ENCODE measurements around the gene ABCF1. TPM values are rescaled to one million over a fixed set of nuclear protein-coding genes. Genes with fewer than 3 reads are reported as not detected.

Gene ABCF1
- total and polyA plus RNA-seq, 9 of the 15 experiments (the other 6 are each of a cell fraction or from before 2014, with no cell fraction given), result 41.6 to 193 (median 102) TPM

DNA sequence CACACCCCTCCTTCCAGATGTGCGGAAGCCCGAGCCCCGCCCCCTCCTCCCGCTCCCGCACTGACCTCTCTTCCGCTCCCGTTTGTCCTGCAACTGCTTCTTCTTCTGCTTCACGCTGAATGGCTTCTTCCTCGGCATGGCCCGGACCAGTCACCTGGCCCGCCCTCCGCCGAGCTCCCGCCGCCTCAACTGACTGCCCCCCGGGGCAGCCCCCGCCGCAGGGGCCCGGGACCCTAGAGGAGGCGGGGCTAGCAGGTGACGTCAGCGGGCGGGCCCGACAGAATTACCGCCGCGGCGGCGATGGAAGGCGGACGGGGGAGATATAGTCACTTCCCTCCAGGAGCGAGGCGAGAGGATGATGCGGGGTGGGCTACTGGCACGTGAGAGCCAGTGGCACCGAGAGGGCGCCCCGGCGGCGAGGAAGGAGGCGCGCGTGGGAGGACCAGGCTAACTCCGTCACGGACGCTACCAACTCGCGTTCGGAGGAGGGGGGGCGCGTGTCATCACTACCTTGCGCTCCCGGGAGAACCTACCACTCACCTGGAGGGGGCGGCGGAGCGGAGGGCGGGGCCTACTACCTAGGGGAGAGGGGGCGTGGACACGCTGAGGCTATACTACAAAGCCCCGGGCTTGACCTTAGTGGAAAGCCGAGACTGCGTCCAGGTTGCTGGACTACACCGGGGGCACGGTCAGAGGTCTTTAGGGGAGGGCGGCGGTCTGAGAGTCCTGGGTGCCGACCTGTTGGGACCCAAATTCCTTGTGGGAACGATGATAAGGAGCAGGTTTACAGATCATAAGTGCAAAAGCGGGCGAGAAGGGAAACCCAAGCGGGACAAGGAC, 15.0 kb upstream of the ABCF1 start, which contains the start of gene GNL1 (continued):
- TF ChIP-seq, protein P1, sequence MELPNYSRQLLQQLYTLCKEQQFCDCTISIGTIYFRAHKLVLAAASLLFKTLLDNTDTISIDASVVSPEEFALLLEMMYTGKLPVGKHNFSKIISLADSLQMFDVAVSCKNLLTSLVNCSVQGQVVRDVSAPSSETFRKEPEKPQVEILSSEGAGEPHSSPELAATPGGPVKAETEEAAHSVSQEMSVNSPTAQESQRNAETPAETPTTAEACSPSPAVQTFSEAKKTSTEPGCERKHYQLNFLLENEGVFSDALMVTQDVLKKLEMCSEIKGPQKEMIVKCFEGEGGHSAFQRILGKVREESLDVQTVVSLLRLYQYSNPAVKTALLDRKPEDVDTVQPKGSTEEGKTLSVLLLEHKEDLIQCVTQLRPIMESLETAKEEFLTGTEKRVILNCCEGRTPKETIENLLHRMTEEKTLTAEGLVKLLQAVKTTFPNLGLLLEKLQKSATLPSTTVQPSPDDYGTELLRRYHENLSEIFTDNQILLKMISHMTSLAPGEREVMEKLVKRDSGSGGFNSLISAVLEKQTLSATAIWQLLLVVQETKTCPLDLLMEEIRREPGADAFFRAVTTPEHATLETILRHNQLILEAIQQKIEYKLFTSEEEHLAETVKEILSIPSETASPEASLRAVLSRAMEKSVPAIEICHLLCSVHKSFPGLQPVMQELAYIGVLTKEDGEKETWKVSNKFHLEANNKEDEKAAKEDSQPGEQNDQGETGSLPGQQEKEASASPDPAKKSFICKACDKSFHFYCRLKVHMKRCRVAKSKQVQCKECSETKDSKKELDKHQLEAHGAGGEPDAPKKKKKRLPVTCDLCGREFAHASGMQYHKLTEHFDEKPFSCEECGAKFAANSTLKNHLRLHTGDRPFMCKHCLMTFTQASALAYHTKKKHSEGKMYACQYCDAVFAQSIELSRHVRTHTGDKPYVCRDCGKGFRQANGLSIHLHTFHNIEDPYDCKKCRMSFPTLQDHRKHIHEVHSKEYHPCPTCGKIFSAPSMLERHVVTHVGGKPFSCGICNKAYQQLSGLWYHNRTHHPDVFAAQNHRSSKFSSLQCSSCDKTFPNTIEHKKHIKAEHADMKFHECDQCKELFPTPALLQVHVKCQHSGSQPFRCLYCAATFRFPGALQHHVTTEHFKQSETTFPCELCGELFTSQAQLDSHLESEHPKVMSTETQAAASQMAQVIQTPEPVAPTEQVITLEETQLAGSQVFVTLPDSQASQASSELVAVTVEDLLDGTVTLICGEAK (IDR thresholded peaks at IDR 0.05), result no peak
- TF ChIP-seq, protein P1 (CRISPR knock-in tag; IDR thresholded peaks at IDR 0.05), result peak; percentile 39; the same call in 1 of the 2 replicates
- TF ChIP-seq POLR2AphosphoS2 (IDR thresholded peaks at IDR 0.05; ENCODE audit: low read length) (peak; percentile 77; the same call in 1 of the 2 replicates), KLF10 (CRISPR knock-in tag; IDR thresholded peaks at IDR 0.05) (no peak), RCOR1 (IDR thresholded peaks at IDR 0.05; ENCODE audit: borderline replicate concordance in 1 of 2, low read depth in 2 of 2, low read length in 2 of 2) (peak in 1 of 2 experiments; percentile 73; a peak in 2 of 4 replicates), ZNF589 (CRISPR knock-in tag; IDR thresholded peaks at IDR 0.05; ENCODE audit: low read depth) (no peak), EP300 (IDR thresholded peaks at IDR 0.05; ENCODE audit: low read length) (no peak)
- TF ChIP-seq, protein P2, sequence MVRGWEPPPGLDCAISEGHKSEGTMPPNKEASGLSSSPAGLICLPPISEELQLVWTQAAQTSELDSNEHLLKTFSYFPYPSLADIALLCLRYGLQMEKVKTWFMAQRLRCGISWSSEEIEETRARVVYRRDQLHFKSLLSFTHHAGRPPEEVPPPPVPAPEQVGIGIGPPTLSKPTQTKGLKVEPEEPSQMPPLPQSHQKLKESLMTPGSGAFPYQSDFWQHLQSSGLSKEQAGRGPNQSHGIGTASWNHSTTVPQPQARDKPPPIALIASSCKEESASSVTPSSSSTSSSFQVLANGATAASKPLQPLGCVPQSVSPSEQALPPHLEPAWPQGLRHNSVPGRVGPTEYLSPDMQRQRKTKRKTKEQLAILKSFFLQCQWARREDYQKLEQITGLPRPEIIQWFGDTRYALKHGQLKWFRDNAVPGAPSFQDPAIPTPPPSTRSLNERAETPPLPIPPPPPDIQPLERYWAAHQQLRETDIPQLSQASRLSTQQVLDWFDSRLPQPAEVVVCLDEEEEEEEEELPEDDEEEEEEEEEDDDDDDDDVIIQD (CRISPR knock-in tag; IDR thresholded peaks at IDR 0.05), result no peak
- TF ChIP-seq, protein P3, sequence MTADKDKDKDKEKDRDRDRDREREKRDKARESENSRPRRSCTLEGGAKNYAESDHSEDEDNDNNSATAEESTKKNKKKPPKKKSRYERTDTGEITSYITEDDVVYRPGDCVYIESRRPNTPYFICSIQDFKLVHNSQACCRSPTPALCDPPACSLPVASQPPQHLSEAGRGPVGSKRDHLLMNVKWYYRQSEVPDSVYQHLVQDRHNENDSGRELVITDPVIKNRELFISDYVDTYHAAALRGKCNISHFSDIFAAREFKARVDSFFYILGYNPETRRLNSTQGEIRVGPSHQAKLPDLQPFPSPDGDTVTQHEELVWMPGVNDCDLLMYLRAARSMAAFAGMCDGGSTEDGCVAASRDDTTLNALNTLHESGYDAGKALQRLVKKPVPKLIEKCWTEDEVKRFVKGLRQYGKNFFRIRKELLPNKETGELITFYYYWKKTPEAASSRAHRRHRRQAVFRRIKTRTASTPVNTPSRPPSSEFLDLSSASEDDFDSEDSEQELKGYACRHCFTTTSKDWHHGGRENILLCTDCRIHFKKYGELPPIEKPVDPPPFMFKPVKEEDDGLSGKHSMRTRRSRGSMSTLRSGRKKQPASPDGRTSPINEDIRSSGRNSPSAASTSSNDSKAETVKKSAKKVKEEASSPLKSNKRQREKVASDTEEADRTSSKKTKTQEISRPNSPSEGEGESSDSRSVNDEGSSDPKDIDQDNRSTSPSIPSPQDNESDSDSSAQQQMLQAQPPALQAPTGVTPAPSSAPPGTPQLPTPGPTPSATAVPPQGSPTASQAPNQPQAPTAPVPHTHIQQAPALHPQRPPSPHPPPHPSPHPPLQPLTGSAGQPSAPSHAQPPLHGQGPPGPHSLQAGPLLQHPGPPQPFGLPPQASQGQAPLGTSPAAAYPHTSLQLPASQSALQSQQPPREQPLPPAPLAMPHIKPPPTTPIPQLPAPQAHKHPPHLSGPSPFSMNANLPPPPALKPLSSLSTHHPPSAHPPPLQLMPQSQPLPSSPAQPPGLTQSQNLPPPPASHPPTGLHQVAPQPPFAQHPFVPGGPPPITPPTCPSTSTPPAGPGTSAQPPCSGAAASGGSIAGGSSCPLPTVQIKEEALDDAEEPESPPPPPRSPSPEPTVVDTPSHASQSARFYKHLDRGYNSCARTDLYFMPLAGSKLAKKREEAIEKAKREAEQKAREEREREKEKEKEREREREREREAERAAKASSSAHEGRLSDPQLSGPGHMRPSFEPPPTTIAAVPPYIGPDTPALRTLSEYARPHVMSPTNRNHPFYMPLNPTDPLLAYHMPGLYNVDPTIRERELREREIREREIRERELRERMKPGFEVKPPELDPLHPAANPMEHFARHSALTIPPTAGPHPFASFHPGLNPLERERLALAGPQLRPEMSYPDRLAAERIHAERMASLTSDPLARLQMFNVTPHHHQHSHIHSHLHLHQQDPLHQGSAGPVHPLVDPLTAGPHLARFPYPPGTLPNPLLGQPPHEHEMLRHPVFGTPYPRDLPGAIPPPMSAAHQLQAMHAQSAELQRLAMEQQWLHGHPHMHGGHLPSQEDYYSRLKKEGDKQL (CRISPR knock-in tag; IDR thresholded peaks at IDR 0.05; ENCODE audit: borderline replicate concordance), result no peak

Data from K562 (cell line).